Activated CD4-positive, alpha-beta T cell treated with anti-CD3 and anti-CD28 coated beads, Interleukin-10, Interleukin-2, amounts not matched to agents 100 ng/mL and 50 ng/mL, durations not matched to agents 16 hours and 8 hours (primary cell): ENCODE results near the gene SLC38A3.

ENCODE experiments used
- DNase-seq: peaks from one replicate; pipeline ENCODE4 v3.0.0-alpha.2; 2020

SLC38A3 gene

DNA sequence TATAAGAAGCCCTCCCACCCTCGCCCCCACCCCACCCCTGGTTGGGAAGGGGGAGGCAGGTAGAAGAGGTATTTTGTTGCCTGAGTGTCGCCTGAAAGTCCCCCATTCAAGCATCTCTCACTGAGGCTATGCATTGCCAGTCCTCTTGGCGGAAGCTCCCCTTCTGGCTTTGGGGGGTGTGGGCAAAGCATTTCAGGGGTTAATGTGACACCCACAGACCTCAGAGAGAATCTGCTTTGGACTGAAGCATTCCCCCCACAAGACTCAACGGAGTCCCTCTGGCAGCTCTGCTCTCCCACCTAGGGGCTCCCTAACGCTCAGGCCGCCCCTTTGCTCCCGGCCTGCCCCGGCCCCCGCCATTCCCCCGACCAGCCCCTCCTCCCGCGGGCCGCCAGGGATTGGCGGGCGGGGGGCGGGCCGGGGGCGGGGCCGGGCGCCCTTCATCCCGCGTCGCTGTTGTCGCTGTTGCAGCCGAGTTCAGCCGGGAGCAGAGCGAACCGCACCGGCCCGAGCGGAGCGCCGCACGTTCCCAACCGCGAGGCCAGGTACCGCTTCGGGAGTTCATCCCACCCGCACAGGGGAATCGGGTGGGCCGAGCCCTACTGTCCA, at the start of gene SLC38A3:
SLC38A3 (plus strand) TSS at position 468 of the 609 bp plus-strand sequence. CDS start 8,929 bp downstream, outside the sequence.
- no peak for DNase-seq

GRCh38 chr3:50155491-50155878, 49.6 kb upstream of the SLC38A3 start:
- DNase-seq: no peak

GRCh38 chr3:50155891-50156290, 49.2 kb upstream of the SLC38A3 start:
- DNase-seq: no peak

DNA sequence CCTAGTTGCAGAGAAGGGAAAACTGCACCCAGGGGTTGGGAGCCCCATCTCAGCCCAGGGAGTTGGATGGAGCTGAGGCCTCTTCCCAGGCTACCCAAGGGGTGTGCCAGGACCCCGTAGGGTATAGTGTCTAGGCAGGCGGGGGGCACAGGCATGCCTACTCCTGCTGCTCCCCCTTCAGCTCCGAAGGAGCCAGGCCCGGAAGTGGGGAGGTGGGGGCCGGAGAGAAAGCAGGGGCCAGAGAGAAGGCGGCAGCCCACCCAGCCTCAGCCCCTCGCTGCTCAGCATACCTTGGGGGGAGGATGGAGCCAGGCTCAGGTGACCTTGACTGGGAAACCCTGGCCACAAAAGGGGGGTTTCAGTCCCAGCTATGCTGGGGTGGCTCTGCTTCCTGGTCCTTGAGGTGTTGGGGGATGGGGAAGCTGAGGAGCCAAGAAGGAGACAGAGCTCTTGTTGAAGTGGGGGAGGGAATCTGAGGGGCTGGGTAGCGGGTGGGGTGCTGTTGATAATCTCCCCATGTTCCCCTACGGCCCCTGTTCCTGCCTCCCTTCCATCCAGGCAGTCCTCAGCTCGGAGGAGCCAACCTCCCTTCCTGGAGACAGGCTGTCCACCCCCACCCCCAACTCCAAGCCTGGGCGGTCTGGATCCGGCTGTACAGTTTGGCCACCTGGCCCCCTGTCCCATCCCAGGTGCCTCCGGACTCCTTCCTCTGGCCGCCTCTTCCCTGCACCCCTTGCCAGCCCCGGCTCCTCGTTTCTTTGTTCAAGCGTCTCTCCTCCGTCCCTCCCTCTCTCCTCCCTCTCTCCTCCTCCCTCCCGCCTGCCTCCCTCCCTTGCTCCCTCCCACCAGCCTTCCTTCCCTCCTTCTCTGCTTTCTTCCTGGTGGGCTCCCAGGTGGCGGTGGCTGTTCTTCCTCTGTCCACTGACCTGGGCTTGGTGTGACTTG, 48.2 kb upstream of the SLC38A3 start:
- no peak for DNase-seq

DNA sequence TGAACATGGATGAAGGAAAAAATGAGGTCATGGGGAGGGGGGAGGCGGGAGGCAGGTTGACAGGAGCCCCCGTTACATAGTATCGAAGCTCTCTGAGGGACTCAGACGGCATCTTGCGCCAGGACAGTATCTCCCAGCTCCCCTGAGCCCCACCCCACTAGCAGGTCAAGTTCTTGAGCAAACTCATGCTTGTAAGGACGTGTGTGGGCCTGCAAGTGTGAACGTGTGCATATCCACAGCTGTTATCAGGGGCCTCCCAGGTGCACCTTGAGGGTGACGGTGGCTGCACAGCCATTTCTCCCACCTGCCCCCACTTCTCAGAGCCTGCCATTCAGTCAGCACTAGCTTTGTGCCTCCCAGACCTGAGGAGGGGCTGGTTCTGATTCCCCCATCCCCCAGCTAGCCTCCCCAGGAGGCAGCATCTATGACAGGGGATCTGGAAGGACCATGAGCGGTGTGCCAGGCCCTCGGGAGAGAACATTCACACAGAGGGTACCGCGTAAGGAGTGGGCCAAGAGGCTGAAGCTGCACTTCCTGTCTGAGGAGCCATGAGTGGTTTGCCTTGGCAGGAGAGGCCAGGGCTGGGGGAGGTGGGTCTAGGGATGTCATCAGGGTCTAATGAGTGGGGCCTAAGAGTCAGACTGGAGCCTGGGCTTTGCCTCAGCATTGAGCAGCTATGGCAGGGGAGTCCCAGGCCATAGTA, 47.1 kb upstream of the SLC38A3 start:
- no peak for DNase-seq

GRCh38 chr3:50158530-50159146, 46.4 kb upstream of the SLC38A3 start:
- DNase-seq: no peak

GRCh38 chr3:50160561-50160983, 44.5 kb upstream of the SLC38A3 start:
- DNase-seq: no peak

DNA sequence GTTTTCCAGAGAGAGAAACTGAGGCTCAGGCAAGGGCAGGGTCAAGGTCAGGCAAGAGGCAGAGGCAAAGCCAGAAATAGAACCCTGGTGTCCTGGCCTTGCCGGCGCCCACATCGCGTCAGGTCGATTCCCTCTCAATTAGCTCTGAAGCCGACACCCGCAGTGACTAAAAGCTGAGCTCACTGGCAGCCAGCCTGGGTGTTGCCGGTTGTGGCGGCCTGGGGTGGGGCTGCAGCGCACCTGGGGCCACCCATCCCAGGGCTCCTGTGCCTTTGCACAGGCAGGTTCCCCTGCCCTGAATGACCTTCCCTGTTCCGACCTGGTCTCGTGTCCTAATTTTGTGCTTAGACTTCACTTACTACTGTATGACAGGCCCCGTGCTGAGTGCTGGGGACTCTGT, 43.8 kb upstream of the SLC38A3 start:
- DNase-seq: no peak

- no peak for DNase-seq
These were observed 42.8 kb upstream of the SLC38A3 start for GRCh38 chr3:50162034-50162883.

DNA sequence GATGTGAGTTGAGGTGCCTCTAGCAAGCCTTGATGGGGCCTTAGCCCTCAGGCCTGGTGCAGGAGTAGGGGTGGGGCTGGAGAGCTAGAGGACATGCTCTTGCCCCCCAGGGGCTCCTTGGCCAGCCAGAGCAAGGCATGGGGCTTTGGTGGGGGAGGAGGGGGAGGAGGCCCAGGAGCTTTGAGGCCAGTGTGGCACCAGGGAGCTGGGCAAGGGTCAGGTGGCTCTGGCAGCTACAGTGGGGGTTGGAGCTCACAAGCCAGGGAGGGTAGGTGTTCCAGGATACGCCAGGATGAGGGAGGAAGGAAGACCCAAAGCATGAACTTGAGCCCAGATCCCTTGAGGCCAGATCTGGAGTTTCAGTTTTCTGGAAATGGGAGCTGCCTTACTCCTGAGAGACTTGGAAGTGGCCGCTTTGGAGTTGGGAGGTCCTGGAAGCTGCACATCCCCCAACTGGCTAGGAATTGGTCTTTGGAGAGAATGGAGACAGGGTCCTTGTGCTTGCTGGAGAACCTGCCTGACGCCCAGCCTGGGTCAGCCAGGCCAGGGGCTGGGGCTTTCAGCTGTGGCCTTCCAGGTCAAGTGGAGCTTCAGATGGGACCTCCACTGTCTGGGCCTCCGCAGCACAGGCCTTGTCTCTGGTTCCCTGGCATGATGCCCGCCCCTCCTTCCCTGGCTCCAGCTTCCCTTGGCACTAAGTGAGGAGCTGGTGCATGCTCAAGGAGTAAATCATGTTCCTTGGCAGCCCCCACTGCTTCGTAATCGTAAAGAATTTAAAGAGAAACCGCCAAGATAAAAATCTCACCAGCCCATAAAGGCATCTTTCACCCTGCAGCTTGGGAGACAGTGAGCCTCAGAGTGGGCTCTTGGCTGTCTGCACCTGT, 41.3 kb upstream of the SLC38A3 start:
- DNase-seq: no peak

DNA sequence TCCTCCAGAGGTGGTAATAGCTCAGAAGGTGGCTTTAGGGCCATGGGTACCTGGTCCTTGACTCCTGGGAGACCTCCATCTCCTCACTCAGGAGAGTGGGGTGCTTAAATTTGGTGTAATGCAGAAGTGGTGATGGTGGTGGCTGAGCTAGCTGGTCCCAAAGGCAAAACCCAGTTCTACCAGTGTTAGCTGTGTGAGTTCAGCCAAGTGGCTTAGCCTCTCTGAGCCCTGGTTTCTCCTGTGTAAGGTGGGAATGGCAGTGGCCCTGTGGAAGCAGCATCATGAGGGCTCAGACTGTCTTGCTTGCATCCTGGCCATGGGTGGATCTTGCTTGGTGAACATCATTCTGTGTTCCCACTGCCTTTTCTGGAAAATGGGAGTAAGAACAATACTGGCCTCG, 40.6 kb upstream of the SLC38A3 start:
- DNase-seq: no peak

- no peak for DNase-seq
These were observed 39.8 kb upstream of the SLC38A3 start for GRCh38 chr3:50164984-50165909.

- no peak for DNase-seq
These were observed 39.0 kb upstream of the SLC38A3 start for GRCh38 chr3:50165910-50166538.

- no peak for DNase-seq
These were observed 38.5 kb upstream of the SLC38A3 start for GRCh38 chr3:50166620-50167019.

GRCh38 chr3:50167069-50167840, 37.8 kb upstream of the SLC38A3 start:
- no peak for DNase-seq

DNA sequence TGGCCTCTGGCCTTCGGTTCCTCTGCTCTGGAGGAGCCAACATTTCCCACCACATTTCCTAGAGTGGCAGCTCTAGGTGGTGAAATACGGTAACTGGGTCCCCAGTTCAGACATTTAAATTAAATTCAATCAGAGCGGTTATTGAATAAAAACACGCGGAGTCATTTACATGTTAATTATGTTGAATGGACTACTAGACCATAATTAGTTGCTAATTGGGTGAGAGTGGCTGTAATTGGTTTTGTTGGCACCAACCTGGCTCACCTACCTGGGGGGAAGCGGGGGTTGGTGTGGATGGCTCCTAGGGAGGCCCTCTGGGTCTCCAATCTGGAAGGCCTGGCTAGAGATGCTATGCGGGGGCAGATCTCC, 37.2 kb upstream of the SLC38A3 start:
- DNase-seq: no peak

DNA sequence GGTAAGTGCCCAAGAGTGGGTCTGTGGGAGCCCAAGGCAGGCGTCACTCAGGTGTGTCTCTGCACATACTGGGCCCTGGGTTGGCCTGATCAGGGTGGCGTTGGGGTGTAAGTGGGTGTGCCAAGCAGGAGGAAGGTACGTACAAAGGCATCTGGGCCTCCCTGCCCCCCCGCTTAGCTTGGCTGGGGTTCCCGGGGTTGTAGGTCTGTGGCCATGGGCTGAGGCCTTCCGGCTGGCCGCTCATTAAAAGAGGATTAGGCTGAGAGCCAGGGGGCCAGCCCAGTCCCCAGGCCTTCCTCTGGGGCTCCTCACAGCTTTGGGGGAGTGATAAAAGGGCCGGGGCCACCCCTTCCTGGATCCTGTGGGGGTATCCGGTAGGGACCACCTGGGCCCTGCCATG, 36.7 kb upstream of the SLC38A3 start:
- no peak for DNase-seq

DNA sequence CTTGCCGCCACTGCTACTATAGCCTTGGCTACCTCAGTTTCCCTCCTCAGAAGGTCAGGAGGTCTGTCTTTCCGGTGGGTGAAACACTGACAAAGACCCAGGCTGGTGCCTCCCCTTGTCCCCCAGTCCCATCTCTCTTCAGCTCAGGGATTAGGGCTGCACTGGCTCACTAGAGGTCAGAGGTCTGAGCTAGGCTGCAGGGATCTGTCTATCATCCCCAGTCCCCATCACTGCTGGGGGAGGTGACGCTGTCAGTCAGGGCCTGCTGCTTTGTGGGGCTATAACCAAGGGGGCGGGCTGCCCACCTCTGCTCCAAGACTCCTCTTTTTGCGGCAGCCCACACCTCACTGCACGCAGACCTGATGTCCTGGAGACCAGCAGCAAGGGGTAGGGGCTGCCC, 36.3 kb upstream of the SLC38A3 start:
- DNase-seq: no peak
